ENCODE data around the gene ROR1. TPM values are rescaled to one million over a fixed set of nuclear protein-coding genes. Genes with fewer than 3 reads are reported as not detected.

ROR1 gene
- total and polyA plus RNA-seq, 2 of the 4 experiments (the other 2 are of a cell fraction), result 4.4 to 10.0 TPM

- H4K20me1 ChIP-seq (ENCODE audit: insufficient read depth, low read length), result 0 out of 2 replicates have a peak, but pooled peaks cover 4% of the 10 kb centered on the region
- H3K4ac ChIP-seq (ENCODE audit: low read depth, low read length), result peak overlapping the region; percentile 19; the same call in 1 of the 2 replicates
- in situ Hi-C loops (cut with MboI; ENCODE audit: low sequenced_read_pairs), result loop anchor here (10.0 kb wide), 1 partner anchor 63 kb away; no protein-coding TSS in a partner anchor
- peaks cover 12% of the 10 kb centered on the region; the same call in 1 of the 2 replicates for H3K4me1 ChIP-seq (ENCODE audit: control insufficient read depth, insufficient read depth, low read length)
- CTCF ChIA-PET, result interaction anchor here (1.2 to 1.3 kb wide), 3 partner anchors 9 to 316 kb away, joined by 3 read pairs; no protein-coding TSS in a partner anchor
- H3K9me3 ChIP-seq (ENCODE audit: control insufficient read depth, insufficient read depth, low read length), result no peaks in the 10 kb centered on the region
- H3K79me1 ChIP-seq (ENCODE audit: low read depth in 1 of 2, low read length in 2 of 2), result peaks cover 9 to 14% of the 10 kb centered on the region in 2 experiments; a peak in 3 of 4 replicates
- peak overlapping the region; percentile 22; the same call in 1 of the 2 replicates for H2BK20ac ChIP-seq (ENCODE audit: low read depth, low read length)
- 0 out of 2 replicates have a peak overlapping the region, but pooled peaks have one; percentile 14 for H4K91ac ChIP-seq (ENCODE audit: insufficient read depth, low read depth, low read length)
- no peak overlapping the region for H2AK5ac ChIP-seq (ENCODE audit: low read depth, low read length)
- dilution Hi-C loops (cut with HindIII; ENCODE audit: low sequenced_read_pairs, unreplicated experiment), result no loop called here
- no peak overlapping the region for H2AFZ ChIP-seq (replicated peaks; ENCODE audit: low read length, poor library complexity)
- no peak overlapping the region for H3K9ac ChIP-seq (ENCODE audit: low read depth, low read length)
- no peak overlapping the region for H2BK15ac ChIP-seq (ENCODE audit: low read depth, low read length)
- H3K36me3 ChIP-seq (ENCODE audit: control insufficient read depth, insufficient read depth, low read length), result no peaks in the 10 kb centered on the region
- peak overlapping the region in 1 of 2 experiments; percentile 10; a peak in 1 of 4 replicates for H4K8ac ChIP-seq (ENCODE audit: low read depth in 2 of 2, low read length in 2 of 2)
- POLR2A ChIA-PET (ENCODE audit: unreplicated experiment), result no interaction called here
- H3K23ac ChIP-seq (ENCODE audit: low read depth, low read length), result peak overlapping the region; percentile 92
- BruUV-seq (replicated peaks), result no TSS peak
- H2BK5ac ChIP-seq (ENCODE audit: low read depth, low read length, poor library complexity, severe bottlenecking), result no peak overlapping the region
- peak overlapping the region; percentile 74 for H3K14ac ChIP-seq (replicated peaks; ENCODE audit: low read depth, low read length)
- DNase-seq, result peak; percentile 73
- H3K56ac ChIP-seq (ENCODE audit: extremely low read depth, insufficient read depth, low read length), result no peak overlapping the region
- H2AK9ac ChIP-seq (replicated peaks; ENCODE audit: low read depth, low read length, poor library complexity), result no peak overlapping the region
- peak overlapping the region; percentile 74 for H3K4me2 ChIP-seq (ENCODE audit: low read depth, low read length)
- intact Hi-C loops (cut with micrococcal nuclease), result loop anchor here (5.0 kb wide), 1 partner anchor 91 kb away; no protein-coding TSS in a partner anchor
- H3K27me3 ChIP-seq (ENCODE audit: control insufficient read depth, insufficient read depth, low read length), result no peaks in the 10 kb centered on the region; the same call in 1 of the 2 replicates
- 0% methylated on average over 1 of the region's 8 CpGs; no CpG with 5 or more reads in 1 of the 2 experiments for WGBS, 2 experiments (ENCODE audit: extremely low coverage in 2 of 2, insufficient read length in 1 of 2)
- no peak overlapping the region for H3K27ac ChIP-seq (ENCODE audit: insufficient read depth, low read length)
- H3K4me3 ChIP-seq (ENCODE audit: insufficient read depth, low read depth, low read length), result no peak overlapping the region
- ATAC-seq (ENCODE audit: low read depth), result peak; percentile 48; the same call in 1 of the 2 replicates
- H4K5ac ChIP-seq (ENCODE audit: low read depth, low read length), result no peak overlapping the region
- no peak overlapping the region for H2BK120ac ChIP-seq (ENCODE audit: low read depth, low read length)
- peak overlapping the region; percentile 50 for H3K18ac ChIP-seq (ENCODE audit: low read depth, low read length)
- H3K9me1 ChIP-seq (ENCODE audit: insufficient read depth, low read length), result no peaks in the 10 kb centered on the region
- TF ChIP-seq SMC3 (IDR thresholded peaks at IDR 0.05; ENCODE audit: low read depth, low read length) (no peak), RCOR1 (IDR thresholded peaks at IDR 0.05; ENCODE audit: insufficient replicate concordance, low read length) (no peak), MXI1 (IDR thresholded peaks at IDR 0.05; ENCODE audit: borderline replicate concordance, low read depth, low read length) (no peak), USF2 (IDR thresholded peaks at IDR 0.05; ENCODE audit: low read depth, low read length) (no peak), BHLHE40 (IDR thresholded peaks at IDR 0.05; ENCODE audit: low read depth, low read length) (no peak), MAZ (IDR thresholded peaks at IDR 0.05; ENCODE audit: borderline replicate concordance, low read depth, low read length) (no peak), MAFK (IDR thresholded peaks at IDR 0.05; ENCODE audit: low read depth, low read length) (no peak), POLR2A (IDR thresholded peaks at IDR 0.05; ENCODE audit: low read depth, low read length) (no peak), RAD21 (IDR thresholded peaks at IDR 0.05; ENCODE audit: low read length) (no peak), RFX5 (IDR thresholded peaks at IDR 0.05; ENCODE audit: low read depth, low read length) (no peak), CHD1 (IDR thresholded peaks at IDR 0.05; ENCODE audit: low read depth, low read length) (no peak)
- TF ChIP-seq, protein P1, sequence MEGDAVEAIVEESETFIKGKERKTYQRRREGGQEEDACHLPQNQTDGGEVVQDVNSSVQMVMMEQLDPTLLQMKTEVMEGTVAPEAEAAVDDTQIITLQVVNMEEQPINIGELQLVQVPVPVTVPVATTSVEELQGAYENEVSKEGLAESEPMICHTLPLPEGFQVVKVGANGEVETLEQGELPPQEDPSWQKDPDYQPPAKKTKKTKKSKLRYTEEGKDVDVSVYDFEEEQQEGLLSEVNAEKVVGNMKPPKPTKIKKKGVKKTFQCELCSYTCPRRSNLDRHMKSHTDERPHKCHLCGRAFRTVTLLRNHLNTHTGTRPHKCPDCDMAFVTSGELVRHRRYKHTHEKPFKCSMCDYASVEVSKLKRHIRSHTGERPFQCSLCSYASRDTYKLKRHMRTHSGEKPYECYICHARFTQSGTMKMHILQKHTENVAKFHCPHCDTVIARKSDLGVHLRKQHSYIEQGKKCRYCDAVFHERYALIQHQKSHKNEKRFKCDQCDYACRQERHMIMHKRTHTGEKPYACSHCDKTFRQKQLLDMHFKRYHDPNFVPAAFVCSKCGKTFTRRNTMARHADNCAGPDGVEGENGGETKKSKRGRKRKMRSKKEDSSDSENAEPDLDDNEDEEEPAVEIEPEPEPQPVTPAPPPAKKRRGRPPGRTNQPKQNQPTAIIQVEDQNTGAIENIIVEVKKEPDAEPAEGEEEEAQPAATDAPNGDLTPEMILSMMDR (conservative IDR thresholded peaks at IDR 0.05; ENCODE audit: low read depth, low read length), result no peak
- TF ChIP-seq, protein P2, sequence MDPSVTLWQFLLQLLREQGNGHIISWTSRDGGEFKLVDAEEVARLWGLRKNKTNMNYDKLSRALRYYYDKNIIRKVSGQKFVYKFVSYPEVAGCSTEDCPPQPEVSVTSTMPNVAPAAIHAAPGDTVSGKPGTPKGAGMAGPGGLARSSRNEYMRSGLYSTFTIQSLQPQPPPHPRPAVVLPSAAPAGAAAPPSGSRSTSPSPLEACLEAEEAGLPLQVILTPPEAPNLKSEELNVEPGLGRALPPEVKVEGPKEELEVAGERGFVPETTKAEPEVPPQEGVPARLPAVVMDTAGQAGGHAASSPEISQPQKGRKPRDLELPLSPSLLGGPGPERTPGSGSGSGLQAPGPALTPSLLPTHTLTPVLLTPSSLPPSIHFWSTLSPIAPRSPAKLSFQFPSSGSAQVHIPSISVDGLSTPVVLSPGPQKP (IDR thresholded peaks at IDR 0.05; ENCODE audit: borderline replicate concordance, low read depth, low read length), result no peak
Observed at GRCh38 chr1:63821091-63822005, 47.5 kb downstream of the ROR1 start.
